Measurements from ENCODE around the gene ODR4. TPM values are rescaled to one million over a fixed set of nuclear protein-coding genes. Genes with fewer than 3 reads are reported as not detected.
A peak's percentile ranks its signal among the peaks of the same experiment; 100 is the strongest.

The ODR4 gene
- polyA plus RNA-seq, 1 of the 3 experiments (the other 2 are of a cell fraction) = 8.2 TPM

DNA sequence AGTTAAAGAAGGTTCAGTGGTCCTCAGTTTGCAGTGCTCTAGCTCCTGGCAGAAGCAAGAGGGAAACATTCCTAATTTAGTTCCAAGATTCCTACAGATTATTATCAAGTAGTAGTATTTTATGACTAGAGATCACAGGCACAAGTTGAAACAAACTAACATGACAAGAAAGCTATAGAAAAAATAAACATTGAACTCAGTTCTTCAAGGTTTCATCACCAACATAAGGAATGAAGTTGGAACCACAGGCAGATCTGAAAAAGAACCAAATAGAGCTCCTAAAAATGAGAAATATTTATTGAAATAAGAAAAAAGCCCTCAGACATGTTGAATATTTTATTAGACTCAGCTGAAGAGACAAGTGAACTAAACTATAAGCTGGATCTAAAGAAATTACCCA is 44.7 kb downstream of the ODR4 start:
- Histone ChIP-seq H3K4me2 (no peak overlapping the region), H3K27ac (ENCODE audit: low read depth in 2 of 2, low read length in 1 of 2) (peak overlapping the region; percentile 6 to 58; a peak in 2 of 4 replicates), H3K4me3 (ENCODE audit: low read depth in 2 of 2, low read length in 1 of 2) (no peak overlapping the region), H3K9me2 (no peaks in the 10 kb centered on the region), H3K36me3 (replicated peaks in 1 of 2; ENCODE audit: control insufficient read depth in 1 of 2, insufficient read depth in 2 of 2, low read length in 1 of 2) (peaks cover 38 to 40% of the 10 kb centered on the region in 2 experiments), H3F3A (replicated peaks; ENCODE audit: insufficient read depth) (no peaks in the 10 kb centered on the region), H4K20me1 (ENCODE audit: insufficient read depth) (no peaks in the 10 kb centered on the region), H3K9me3 (no peaks in the 10 kb centered on the region), H3K27me3 (ENCODE audit: insufficient read depth) (no peaks in the 10 kb centered on the region), H3K9ac (no peak overlapping the region), H3K79me2 (ENCODE audit: insufficient read depth) (no peaks in the 10 kb centered on the region), H2AFZ (ENCODE audit: low read depth) (no peak overlapping the region), H3K4me1 (ENCODE audit: control insufficient read depth in 1 of 2, insufficient read depth in 2 of 2, low read depth in 1 of 2, low read length in 1 of 2) (peaks cover 0 to 4% of the 10 kb centered on the region in 2 experiments; a peak in 3 of 4 replicates)
- TF ChIP-seq MAX (IDR thresholded peaks at IDR 0.05; ENCODE audit: low read depth) = no peak
- no peak for TF ChIP-seq ELF1 (IDR thresholded peaks at IDR 0.05)
- no peak for TF ChIP-seq CTCF (IDR thresholded peaks at IDR 0.05)
- no peak for TF ChIP-seq REST (IDR thresholded peaks at IDR 0.05; ENCODE audit: low read depth, low read length)
- TF ChIP-seq YY1 (IDR thresholded peaks at IDR 0.05; ENCODE audit: low read depth) = no peak
- no peak for TF ChIP-seq EZH2phosphoT487 (IDR thresholded peaks at IDR 0.05; ENCODE audit: borderline replicate concordance, low read depth)
- TF ChIP-seq NFIC (IDR thresholded peaks at IDR 0.05; ENCODE audit: borderline replicate concordance) = no peak
- no peak for TF ChIP-seq GATA2 (CRISPR knock-in tag; IDR thresholded peaks at IDR 0.05)
- no peak for TF ChIP-seq GABPA (IDR thresholded peaks at IDR 0.05; ENCODE audit: low read depth)
- TF ChIP-seq TCF12 (IDR thresholded peaks at IDR 0.05) = no peak
- DNase-seq = no peak
- ChIA-PET CTCF (interaction anchor here (1.9 to 3.0 kb wide), 2 partner anchors 16 to 45 kb away, joined by 8 to 13 read pairs; partner anchors contain the start of genes ODR4 and TPR), POLR2A (interaction anchor here (0.6 kb wide), 1 partner anchor 11 kb away, joined by 6 read pairs; no protein-coding TSS in a partner anchor)

DNA sequence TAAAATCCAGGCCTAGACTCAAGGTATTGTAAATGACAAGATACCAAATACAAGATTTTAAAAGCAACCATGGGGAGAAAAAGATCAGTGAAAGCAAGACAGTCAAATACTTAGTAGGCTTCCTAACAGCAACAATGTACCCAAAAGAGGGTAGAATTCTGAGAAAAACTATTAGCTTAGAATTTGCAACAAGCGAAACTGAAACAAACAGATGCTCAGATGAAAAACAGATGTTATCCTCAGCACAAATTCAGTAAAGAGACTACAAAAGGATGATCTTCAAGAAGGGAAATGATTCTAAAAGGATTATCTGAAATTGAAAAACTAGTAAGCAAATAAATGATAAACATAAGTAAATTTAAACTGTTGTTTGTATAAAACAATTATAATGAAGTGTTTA is 45.3 kb downstream of the ODR4 start:
- ChIA-PET POLR2A (no interaction called here), CTCF (interaction anchor here (1.9 to 3.0 kb wide), 2 partner anchors 17 to 46 kb away, joined by 8 to 13 read pairs; partner anchors contain the start of genes ODR4 and TPR)
- H3K36me3 ChIP-seq (replicated peaks in 1 of 2; ENCODE audit: control insufficient read depth in 1 of 2, insufficient read depth in 2 of 2, low read length in 1 of 2) = peaks cover 32 to 37% of the 10 kb centered on the region in 2 experiments
- TF ChIP-seq TCF12 (IDR thresholded peaks at IDR 0.05) (peak; percentile 27; the same call in 1 of the 2 replicates), RAD21 (IDR thresholded peaks at IDR 0.05; ENCODE audit: low read length) (no peak)
- peaks cover 0 to 4% of the 10 kb centered on the region in 2 experiments; a peak in 3 of 4 replicates for H3K4me1 ChIP-seq (ENCODE audit: control insufficient read depth in 1 of 2, insufficient read depth in 2 of 2, low read depth in 1 of 2, low read length in 1 of 2)
- H3K27me3 ChIP-seq (ENCODE audit: insufficient read depth) = no peaks in the 10 kb centered on the region
- no peaks in the 10 kb centered on the region for H3K79me2 ChIP-seq (ENCODE audit: insufficient read depth)
- H3K9me3 ChIP-seq = no peaks in the 10 kb centered on the region
- H3K27ac ChIP-seq (ENCODE audit: low read depth in 2 of 2, low read length in 1 of 2) = peak overlapping the region; percentile 6 to 58; a peak in 2 of 4 replicates
- no peaks in the 10 kb centered on the region for H3K9me2 ChIP-seq
- no peak overlapping the region for H3K9ac ChIP-seq
- no peak overlapping the region; the same call in 1 of the 2 replicates for H2AFZ ChIP-seq (ENCODE audit: low read depth)
- no peaks in the 10 kb centered on the region for H3F3A ChIP-seq (replicated peaks; ENCODE audit: insufficient read depth)
- 81% methylated on average over 1 of the region's 1 CpG for WGBS (ENCODE audit: low lambda C conversion rate)
- no peak overlapping the region for H3K4me2 ChIP-seq
- no peak for DNase-seq
- H4K20me1 ChIP-seq (ENCODE audit: insufficient read depth) = no peaks in the 10 kb centered on the region
- no peak overlapping the region for H3K4me3 ChIP-seq (ENCODE audit: low read depth in 2 of 2, low read length in 1 of 2)

All from SK-N-SH (cell line).